HG02759 (cell line): ENCODE data around the gene CA6.
A peak's percentile ranks its signal among the peaks of the same experiment; 100 is the strongest.
"Not testable (repeated sequence)": the region's sequence is repeated elsewhere in the genome, so short reads cannot be mapped to it uniquely, and the experiment has no call there.

Experiments used
- ATAC-seq: cut with Tn5 transposase; IDR thresholded peaks from one replicate; pipeline ENCODE4 v1.9.1; 2021; ENCODE audit warnings: mild to moderate bottlenecking, moderate library complexity; ENCODE audit not compliant: unreplicated experiment

Gene CA6

DNA sequence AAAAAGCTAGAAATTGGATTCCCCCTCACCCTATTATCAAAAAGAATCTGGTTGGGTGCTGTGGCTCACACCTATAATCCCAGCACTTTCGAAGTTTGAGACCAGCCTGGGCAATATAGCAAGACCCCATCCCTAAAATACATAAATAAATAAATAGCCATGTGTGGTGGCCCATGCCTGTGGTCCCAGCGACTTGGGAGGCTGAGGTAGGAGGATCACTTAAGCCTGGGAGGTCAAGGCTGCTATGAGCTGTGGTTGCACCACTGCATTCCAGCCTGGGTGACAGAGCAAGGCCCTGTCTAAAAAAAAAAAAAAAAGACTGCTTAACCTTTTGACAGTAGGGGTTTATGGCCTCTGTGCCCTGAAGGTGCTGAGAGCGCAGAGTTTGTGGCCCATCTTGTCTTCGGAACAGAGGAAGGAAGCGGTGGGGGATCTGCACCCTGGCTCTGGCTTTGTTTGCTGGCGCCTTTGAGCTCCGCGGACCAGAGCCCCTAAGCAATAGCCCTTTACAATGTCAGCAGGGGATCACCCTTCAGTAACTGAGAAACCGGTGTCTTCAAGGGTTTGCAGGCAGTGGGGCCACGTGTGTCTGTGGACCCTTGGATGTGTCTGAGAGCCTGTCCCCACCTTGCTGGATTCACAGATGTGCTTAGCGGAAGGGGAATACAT lies 58.5 kb downstream of the CA6 start:
- no peak for ATAC-seq

DNA sequence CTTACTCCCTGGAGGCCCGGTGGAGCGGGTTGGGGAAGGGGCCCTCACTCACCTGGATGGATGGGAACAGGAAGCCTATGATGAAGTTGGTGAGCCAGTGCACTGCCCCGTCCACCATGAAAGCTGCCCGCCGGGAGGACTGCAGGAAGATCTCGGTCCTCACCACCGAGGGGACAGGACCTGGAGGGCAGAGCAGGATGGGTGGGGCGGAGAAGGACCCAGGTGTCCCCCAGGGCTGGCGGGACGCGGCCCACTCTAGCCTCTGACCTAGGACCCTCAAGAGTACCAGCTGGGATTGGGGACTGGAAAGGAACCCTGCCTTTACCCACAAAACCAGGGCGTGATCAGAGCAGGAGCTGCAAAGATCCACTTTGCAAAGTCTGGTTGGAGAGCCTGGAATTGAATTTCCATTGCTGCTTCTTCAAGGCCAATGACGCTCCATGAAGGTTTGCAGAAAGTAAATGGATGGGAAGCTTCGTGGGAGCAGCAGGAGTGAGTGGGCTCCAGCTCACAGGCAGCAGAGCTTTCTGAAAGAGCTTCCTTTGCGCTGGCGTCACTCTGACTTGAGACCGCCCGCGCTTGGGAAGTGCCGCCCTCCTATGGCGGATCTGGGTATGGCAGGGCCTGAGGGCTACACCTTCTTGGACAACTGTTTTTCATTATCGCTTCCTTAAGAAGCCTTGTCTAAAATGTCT lies 59.2 kb downstream of the CA6 start:
- no peak for ATAC-seq

DNA sequence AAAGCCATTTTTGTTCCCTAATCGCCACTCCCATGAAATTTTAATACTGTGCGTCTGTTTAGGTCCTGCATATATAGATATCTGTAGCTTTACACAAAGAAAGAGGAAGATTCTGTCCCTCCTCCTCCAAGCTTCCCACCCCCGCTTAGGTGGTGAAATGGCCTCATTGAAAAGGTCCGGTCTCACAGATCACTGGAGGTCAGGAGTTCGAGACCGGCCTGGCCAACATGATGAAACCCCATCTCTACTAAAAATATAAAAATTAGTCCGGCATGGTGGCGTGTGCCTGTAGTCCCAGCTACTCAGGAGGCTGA lies 59.7 kb downstream of the CA6 start:
- ATAC-seq, result no peak

DNA sequence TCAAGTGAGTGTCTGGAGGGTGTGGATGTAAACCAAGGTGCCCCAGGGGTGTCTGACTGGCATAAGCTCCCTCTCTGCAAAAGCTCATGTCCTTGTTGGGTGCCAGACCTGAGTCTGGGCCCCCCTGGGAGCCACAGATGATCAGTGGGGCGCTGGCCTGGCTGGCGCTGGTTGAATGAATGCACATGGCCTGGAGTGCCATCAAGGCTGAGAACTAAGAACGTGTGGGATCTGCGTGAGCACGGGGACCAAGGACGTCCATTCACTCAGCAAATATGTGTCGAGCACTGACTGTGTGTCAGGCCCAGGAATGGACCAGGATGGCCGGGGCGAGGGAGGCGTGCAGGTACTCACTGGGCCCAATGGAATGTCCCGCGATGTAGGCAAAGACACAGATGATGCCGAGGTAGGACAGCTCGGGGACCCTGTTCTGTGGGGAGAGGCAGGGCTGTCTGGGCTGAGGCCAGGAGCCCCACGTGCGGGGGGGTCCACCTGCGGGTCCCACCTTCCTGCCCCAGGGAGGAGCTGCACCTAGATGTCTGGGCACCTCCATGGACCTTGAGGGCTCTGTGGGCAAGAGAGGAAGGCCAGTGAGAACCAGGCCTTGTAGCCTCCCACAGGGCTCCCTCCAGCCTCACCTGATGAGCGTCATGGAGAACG lies 61.4 kb downstream of the CA6 start:
- no peak for ATAC-seq

DNA sequence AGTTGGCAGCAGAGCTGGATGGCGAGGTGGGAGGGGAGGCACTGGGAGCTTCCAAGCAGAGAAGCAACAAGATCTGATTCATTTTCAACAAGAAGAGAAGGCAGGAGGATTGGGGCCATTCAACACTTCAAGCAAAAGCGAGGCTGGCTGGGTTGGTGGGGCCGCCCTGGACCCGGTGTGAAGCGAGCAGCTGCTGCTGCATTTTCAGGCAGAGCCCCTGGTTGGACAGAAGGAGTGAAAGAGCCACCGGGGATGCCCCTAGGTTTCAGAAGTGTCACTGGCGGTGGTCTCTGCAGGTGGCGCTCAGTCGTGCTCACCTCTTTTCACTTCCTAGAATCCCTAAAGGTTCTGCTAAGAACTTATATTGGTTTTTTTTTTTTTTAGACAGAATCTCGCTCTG lies 62.6 kb downstream of the CA6 start:
- no peak for ATAC-seq

DNA sequence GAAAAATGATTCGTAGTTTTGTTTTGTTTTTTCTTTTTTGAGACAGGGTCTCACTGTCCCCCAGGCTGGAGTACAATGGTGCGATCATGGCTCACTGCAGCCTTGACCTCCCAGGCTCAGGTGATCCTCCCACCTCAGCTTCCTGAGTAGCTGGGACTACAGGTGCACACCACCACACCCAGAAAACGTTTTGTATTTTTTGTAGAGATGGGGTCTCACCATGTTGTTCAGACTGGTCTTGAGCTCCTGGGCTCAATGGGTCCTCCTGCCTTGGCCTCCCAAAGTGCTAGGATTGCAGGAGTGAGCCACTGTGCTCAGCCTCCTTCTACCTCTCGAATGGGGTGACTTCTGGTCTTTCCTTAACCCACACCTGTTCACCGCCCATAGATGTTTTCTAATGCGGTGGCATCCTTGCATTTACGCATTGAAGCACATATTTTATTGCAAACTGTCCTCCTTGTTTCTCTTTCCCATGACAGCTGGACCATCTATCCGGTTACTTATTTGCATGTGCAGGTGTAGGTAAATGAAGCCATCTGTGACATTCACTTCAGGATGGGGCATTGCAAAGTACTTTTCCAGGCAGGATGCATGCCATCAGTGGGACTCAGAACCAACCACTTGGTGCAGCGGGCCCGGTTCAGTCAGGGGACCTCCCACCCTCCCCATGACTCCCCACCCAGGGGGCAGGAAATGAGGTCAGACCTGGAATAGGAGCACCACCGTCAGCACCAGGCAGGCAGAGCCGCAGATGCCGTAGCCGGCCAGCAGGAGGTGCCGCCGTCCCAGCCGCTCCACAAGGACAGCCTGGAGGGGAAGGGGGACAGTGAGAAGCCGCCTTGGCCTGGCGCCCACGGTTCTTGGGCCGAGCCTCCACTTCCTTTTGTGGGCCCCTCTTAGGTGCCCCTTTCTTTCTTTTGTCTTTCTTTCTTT lies 64.0 kb downstream of the CA6 start:
- no peak for ATAC-seq

DNA sequence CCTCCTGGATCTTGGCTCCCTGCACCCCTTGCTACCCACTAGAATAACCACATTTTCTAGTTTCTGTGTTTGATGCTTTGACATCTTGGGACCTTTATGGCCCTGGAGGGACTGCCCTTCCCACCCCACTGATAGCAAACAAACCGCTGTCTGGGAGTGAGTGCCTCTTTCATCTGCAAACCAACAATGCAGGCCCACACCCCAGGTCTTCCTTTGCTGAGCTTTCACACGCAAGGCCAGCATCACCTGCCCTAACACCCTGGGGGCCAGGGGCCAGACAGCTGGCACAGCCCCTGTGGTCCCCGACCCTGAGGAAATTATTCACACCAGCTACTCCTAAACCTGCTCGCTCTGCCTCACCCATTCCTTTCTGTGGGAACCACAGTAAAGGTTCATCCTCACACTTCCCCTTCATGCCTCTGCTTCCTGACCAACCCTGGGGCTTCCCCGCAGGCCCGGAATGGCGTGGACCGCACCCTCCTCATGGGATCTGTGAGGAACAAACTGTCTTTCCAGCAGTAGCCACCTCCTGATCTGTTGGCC lies 65.2 kb downstream of the CA6 start:
- peak; percentile 56 for ATAC-seq

DNA sequence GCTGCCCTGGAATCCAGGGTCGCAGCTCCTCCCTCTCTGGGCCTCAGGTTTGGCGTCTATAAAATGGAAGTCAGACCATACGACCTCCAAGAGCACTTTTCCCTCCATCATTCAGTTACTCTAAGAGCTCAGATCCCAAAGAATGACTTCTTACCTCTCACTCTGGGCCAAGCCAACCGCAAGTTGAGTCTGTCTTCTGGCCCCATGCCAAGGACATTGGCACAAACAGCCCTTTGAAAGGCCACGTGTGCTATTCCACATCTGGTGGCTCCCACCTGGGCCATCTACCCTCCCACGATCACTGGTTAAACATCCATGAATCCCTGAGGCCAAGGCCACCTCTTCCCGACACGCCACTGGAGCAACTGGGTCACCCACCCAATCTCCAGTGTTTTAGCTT lies 68.2 kb downstream of the CA6 start:
- no peak for ATAC-seq

DNA sequence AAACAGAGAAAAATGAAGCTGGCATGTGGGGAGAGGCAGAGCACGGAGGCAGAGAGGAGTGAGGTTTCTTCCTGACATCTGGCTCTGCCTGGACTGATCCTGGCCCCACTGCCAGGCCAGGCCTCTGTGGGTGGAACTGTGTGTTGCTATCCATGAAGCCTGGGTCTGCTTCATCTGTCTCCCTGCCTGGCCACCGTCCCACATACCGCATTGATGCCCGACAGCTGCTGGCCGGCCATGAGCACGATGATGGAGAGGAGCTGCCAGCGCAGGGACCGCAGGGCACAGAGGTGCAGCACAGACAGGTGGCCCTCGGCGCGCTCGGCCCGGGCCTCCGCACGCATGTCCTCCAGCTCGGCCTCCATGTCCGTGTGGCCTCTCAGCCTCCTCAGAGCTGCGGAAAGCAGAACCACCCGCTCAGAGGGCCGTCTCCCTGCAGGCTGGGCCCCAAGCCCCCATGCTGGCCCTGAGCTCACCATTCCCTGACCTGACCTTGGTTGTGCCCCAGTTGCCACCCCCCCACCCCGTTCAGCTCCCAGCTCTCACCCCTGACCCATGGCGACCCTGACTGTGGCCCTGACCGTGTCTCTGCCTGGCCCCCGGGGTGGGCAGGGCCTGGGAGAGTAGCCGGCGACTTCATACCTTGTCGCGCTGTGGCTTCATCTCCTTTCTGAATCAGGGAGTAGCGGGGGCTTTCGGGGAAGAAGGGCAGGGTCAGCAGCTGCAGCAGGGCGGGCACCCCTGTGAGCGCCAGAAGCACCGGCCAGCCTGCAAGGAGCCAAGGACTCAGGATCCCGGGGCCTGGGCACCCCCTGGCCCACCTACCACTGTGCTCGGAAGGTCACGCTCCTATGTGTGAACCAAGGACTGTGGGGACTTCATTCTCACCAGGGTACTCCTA lies 69.1 kb downstream of the CA6 start:
- no peak for ATAC-seq

DNA sequence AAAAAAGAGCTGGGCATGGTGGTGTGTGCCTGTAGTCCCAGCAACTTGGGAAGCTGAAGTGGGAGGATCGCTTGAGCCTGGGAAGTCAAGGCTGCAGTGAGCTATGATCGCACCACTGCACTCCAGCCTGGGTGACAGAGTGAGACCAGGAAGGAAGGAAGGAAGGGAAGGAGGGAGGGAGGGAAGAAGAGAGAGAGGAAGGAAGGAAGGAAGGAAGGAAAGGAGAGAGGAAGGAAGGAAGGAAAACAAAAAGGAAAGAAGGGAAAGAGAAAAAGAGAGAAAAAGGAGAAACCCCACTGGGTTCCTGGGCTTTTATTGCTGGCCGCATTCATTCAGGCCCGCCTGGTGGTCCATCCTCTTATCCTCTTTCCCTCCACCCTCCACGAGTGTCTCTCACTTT lies 70.8 kb downstream of the CA6 start:
- ATAC-seq, result no peak

DNA sequence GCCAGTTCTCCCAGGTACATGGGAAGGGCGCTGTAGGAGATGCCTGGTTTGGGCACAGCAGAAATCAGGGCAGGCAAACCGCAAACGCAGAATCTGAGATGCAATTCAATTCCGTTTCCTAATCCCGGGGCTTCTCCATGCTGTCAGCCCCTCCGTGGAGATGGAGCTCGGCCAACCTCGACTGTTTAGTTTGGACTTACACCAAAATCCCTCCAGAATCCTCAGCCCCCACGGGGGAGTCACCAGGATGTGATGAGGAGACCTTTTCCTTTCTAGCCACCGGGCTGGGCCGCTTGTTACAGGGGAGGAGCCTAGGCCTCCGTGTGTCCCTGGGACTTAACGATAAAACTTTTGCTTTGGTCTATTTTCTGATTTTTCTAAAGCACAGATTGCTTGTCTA lies 72.7 kb downstream of the CA6 start:
- ATAC-seq, result no peak

DNA sequence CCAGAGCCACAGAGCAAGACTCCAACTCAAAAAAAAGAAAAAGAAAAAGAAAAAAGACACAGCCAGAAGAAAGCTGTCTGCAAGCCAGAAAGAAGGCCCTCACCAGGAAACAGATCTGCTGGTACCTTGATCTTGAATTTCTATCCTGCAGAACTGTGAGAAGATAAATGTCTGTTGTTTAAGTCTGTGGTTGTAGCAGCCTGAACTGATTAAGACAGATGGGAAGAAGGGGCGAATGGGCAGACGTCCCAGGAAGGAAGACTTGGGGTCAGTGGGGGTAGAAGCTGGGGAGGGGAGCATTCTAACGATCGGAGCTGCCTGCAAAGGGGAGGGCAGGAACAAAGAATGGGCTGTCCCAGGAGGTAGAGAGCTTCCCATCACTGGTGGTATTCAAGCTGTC lies 74.2 kb downstream of the CA6 start:
- ATAC-seq, result no peak

DNA sequence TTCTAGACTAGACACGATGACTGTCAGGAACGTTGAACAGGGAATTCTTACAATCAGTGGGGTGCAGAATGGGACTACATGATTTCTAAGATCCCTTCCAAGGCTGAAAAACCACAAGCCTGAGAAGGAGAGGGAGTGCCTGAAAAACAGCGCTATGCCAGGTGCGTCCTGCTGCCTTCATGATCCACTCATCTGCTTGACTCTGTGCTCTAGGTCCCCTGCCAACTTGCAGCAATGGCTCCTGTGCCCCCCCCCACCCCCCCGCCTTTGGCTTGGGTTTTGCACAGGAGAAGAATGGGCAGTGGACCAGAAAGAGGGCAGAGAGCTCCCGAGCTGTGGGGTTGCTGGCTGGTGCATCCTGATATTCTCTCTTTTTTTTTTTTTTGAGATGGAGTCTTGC lies 74.6 kb downstream of the CA6 start:
- ATAC-seq, result no peak

DNA sequence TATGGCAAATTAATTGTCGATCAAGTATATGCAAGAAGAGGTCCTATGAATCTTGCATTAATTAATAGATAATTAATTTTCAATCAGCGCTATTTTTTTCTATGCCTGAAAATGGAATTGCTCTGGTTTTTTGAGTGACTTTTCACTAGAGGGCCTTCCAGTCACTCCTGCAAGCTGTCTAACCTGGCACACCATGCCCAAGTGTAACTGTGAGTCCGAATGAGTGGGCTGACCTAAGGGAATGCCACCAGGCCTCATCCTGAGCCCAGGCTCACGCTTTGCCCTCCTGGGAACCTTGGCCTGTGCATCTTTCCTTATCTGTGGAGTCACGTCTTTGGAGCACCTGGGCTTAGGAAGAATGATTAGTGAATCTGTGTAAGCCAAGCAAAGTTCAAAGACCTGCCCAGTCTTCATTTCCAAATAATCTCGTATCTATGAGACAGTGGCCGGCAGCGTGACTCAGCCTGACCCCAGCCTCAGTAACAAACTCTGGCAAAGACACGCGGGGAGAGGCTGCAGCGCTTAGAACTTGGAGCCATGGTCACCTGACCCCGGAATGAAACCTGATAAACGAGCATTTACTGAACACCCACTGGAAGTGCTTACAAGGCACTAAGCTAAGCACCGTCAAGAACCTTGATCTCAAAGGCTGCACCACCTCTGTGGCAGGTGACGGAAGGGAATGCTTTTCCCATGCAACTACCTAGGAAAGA lies 76.5 kb downstream of the CA6 start:
- ATAC-seq, result not testable (repeated sequence)

DNA sequence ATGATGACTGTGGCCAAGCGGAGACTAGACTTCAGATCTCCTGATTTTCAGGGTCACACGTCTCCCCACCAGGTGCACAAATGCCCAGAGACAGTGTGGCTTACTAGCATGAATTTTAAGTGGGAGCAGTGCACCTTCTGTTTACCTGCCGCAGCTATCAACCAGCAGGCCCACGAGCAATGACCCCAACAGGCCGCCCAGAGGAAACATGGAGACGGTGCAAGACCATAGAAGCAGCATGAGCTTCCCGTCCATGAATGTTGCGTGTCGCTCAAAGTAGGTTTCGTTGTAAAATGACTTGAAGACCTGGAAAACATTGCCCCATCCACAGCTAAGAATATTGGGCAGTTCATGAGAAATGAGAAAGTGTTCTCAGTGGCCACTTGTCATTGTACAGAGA lies 77.1 kb downstream of the CA6 start:
- no peak for ATAC-seq
